ENCODE results near the gene RSAD1.

Gene RSAD1

GRCh38 chr17:50478391-50479381, at the start of gene RSAD1:
TSS of gene RSAD1 (plus strand) at chr17:50478860. CDS start at chr17:50478885, 25 bp downstream.
- DNase-seq (ENCODE audit: low read depth) = peak; percentile 87
- TF ChIP-seq CTCF (IDR thresholded peaks at IDR 0.05; ENCODE audit: low read length, missing control alignments) = peak; percentile 22
- H3K4me3 ChIP-seq (replicated peaks; ENCODE audit: low read depth, low read length) = peak within 1 kb of the TSS; percentile 91

- no peak for DNase-seq (ENCODE audit: low read depth)
- no peak for TF ChIP-seq CTCF (IDR thresholded peaks at IDR 0.05; ENCODE audit: low read length, missing control alignments)
- H3K4me3 ChIP-seq (replicated peaks; ENCODE audit: low read depth, low read length) = no peak overlapping the region
Measured at GRCh38 chr17:50429793-50430192, 48.9 kb upstream of the RSAD1 start.

- H3K4me3 ChIP-seq (replicated peaks; ENCODE audit: low read depth, low read length) = no peak overlapping the region
- DNase-seq (ENCODE audit: low read depth) = no peak
- no peak for TF ChIP-seq CTCF (IDR thresholded peaks at IDR 0.05; ENCODE audit: low read length, missing control alignments)
Measured at GRCh38 chr17:50430821-50431618, 47.6 kb upstream of the RSAD1 start.

GRCh38 chr17:50432125-50432762, 46.4 kb upstream of the RSAD1 start:
- no peak for TF ChIP-seq CTCF (IDR thresholded peaks at IDR 0.05; ENCODE audit: low read length, missing control alignments)
- no peak for DNase-seq (ENCODE audit: low read depth)
- no peak overlapping the region for H3K4me3 ChIP-seq (replicated peaks; ENCODE audit: low read depth, low read length)

GRCh38 chr17:50437409-50437808, 41.3 kb upstream of the RSAD1 start:
- no peak for TF ChIP-seq CTCF (IDR thresholded peaks at IDR 0.05; ENCODE audit: low read length, missing control alignments)
- H3K4me3 ChIP-seq (replicated peaks; ENCODE audit: low read depth, low read length) = no peak overlapping the region
- DNase-seq (ENCODE audit: low read depth) = no peak

- DNase-seq (ENCODE audit: low read depth) = no peak
- TF ChIP-seq CTCF (IDR thresholded peaks at IDR 0.05; ENCODE audit: low read length, missing control alignments) = no peak
- no peak overlapping the region for H3K4me3 ChIP-seq (replicated peaks; ENCODE audit: low read depth, low read length)
Measured at GRCh38 chr17:50439008-50439407, 39.7 kb upstream of the RSAD1 start.
